Endothelial cell (in vitro differentiated cells): ENCODE measurements around the gene TTC29. TPM values are rescaled to one million over a fixed set of nuclear protein-coding genes. Genes with fewer than 3 reads are reported as not detected.

Experiments used
- DNase-seq: peaks from one replicate; pipeline ENCODE4 v3.0.0; 2021; ENCODE audit warnings: low spot score
- H3K27ac Mint-ChIP-seq: one replicate; pipeline ENCODE4 v1.8.0; 2021; ENCODE audit warnings: mixed read lengths, inconsistent platforms; ENCODE audit not compliant: unreplicated experiment
- H3K27me3 Mint-ChIP-seq: one replicate; pipeline ENCODE4 v1.8.0; 2021; ENCODE audit warnings: mild to moderate bottlenecking, moderate library complexity, mixed read lengths, inconsistent platforms; ENCODE audit not compliant: unreplicated experiment
- H3K36me3 Mint-ChIP-seq: one replicate; pipeline ENCODE4 v1.8.0; 2021; ENCODE audit warnings: mild to moderate bottlenecking, low read depth, mixed read lengths, inconsistent platforms; ENCODE audit not compliant: unreplicated experiment
- H3K4me1 Mint-ChIP-seq: one replicate; pipeline ENCODE4 v1.8.0; 2021; ENCODE audit warnings: mild to moderate bottlenecking, mixed read lengths, inconsistent platforms; ENCODE audit not compliant: unreplicated experiment
- H3K4me3 Mint-ChIP-seq: one replicate; pipeline ENCODE4 v1.8.0; 2021; ENCODE audit warnings: mild to moderate bottlenecking, mixed read lengths, inconsistent platforms; ENCODE audit not compliant: unreplicated experiment
- H3K9me3 Mint-ChIP-seq: one replicate; pipeline ENCODE4 v1.8.0; 2021; ENCODE audit warnings: mixed read lengths, inconsistent platforms; ENCODE audit not compliant: unreplicated experiment
- CTCF ChIP-seq: fragments of 200-600 bp; sonication (generic); IDR thresholded peaks from one replicate; pipeline ENCODE4 v1.5.0; 2021; ENCODE audit warnings: antibody characterized with exemption; ENCODE audit not compliant: unreplicated experiment
- total RNA-seq: library from RNA; stranded (reverse); fragmentation: NEBNext Ultra II Directional; extraction: Animal tissue kit (Norgen Biotek cat#: 25700); gene quantifications from one replicate; pipeline ENCODE4 v1.2.1, GENCODE V29; 2021; ENCODE audit not compliant: unreplicated experiment

Gene TTC29
- total RNA-seq, 1 donor from 2014 or later, result 52.7 TPM

- H3K4me1 Mint-ChIP-seq, result no peaks in the 10 kb centered on the region
- no peak overlapping the region for H3K4me3 Mint-ChIP-seq
- H3K9me3 Mint-ChIP-seq, result no peaks in the 10 kb centered on the region
- no peaks in the 10 kb centered on the region for H3K27me3 Mint-ChIP-seq
- DNase-seq, result no peak
- no peak overlapping the region for H3K27ac Mint-ChIP-seq
- peaks cover 20% of the 10 kb centered on the region for H3K36me3 Mint-ChIP-seq
- no peak for TF ChIP-seq CTCF
Measured at GRCh38 chr4:146890301-146890700, 55.4 kb downstream of the TTC29 start.

GRCh38 chr4:146883070-146883469, 62.6 kb downstream of the TTC29 start:
- peaks cover 10% of the 10 kb centered on the region for H3K36me3 Mint-ChIP-seq
- no peak overlapping the region for H3K27ac Mint-ChIP-seq
- H3K9me3 Mint-ChIP-seq, result no peaks in the 10 kb centered on the region
- TF ChIP-seq CTCF, result no peak
- H3K4me3 Mint-ChIP-seq, result no peak overlapping the region
- no peaks in the 10 kb centered on the region for H3K4me1 Mint-ChIP-seq
- H3K27me3 Mint-ChIP-seq, result no peaks in the 10 kb centered on the region
- no peak for DNase-seq

- no peak for DNase-seq
- no peak for TF ChIP-seq CTCF
- Mint-ChIP-seq H3K27ac (no peak overlapping the region), H3K9me3 (no peaks in the 10 kb centered on the region), H3K4me3 (no peak overlapping the region), H3K27me3 (no peaks in the 10 kb centered on the region), H3K4me1 (no peaks in the 10 kb centered on the region), H3K36me3 (peaks cover 5% of the 10 kb centered on the region)
Measured at GRCh38 chr4:146857298-146857697, 88.4 kb downstream of the TTC29 start.

GRCh38 chr4:146855761-146856160, 89.9 kb downstream of the TTC29 start:
- Mint-ChIP-seq H3K4me1 (no peaks in the 10 kb centered on the region), H3K27me3 (no peaks in the 10 kb centered on the region), H3K36me3 (peaks cover 5% of the 10 kb centered on the region), H3K27ac (no peak overlapping the region), H3K4me3 (no peak overlapping the region), H3K9me3 (no peaks in the 10 kb centered on the region)
- DNase-seq, result no peak
- TF ChIP-seq CTCF, result no peak

- no peak for DNase-seq
- H3K9me3 Mint-ChIP-seq, result no peaks in the 10 kb centered on the region
- H3K27me3 Mint-ChIP-seq, result peaks cover 1% of the 10 kb centered on the region
- H3K36me3 Mint-ChIP-seq, result peaks cover 3% of the 10 kb centered on the region
- H3K27ac Mint-ChIP-seq, result no peak overlapping the region
- no peaks in the 10 kb centered on the region for H3K4me1 Mint-ChIP-seq
- H3K4me3 Mint-ChIP-seq, result no peak overlapping the region
- TF ChIP-seq CTCF, result no peak
Measured at GRCh38 chr4:146852360-146852759, 93.3 kb downstream of the TTC29 start.
